ENCODE measurements around the gene ZSCAN5C.

DNA sequence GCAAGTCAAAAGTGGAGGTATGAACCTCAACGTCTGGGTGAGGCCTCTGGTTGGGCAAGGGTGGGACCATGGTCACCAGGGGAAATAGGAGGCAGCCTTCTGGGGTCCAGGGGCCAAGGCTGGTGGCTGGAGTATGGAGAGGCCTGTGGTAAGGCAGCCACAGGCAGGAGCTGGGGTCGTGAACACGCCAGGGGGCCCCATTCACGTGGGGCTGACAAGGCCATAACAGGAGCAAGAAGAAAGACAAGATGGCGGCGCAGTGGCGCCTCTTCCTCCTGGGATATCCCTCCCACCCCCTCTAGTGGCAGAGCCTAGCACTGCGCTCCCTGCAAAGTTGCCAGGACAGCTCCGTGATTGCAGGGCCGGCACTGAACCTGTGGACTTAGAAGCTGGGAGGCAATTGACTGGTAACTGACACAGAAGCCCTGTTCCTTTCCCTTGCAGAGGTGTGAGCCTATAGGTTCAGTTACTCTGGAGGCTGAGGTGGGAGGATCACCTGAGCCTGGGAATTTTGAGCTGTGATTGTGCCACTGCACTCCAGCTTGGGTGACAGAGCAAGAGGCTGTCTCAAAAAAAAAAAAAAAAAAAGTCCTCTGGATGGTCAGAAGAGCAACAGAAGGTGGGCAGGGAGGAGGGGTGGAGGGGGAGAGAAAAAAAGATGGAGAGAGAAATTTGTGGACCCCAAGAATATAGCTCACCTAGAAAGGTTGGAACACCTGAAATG is 50.8 kb downstream of the ZSCAN5C start:
- TF ChIP-seq, protein P1, sequence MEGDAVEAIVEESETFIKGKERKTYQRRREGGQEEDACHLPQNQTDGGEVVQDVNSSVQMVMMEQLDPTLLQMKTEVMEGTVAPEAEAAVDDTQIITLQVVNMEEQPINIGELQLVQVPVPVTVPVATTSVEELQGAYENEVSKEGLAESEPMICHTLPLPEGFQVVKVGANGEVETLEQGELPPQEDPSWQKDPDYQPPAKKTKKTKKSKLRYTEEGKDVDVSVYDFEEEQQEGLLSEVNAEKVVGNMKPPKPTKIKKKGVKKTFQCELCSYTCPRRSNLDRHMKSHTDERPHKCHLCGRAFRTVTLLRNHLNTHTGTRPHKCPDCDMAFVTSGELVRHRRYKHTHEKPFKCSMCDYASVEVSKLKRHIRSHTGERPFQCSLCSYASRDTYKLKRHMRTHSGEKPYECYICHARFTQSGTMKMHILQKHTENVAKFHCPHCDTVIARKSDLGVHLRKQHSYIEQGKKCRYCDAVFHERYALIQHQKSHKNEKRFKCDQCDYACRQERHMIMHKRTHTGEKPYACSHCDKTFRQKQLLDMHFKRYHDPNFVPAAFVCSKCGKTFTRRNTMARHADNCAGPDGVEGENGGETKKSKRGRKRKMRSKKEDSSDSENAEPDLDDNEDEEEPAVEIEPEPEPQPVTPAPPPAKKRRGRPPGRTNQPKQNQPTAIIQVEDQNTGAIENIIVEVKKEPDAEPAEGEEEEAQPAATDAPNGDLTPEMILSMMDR (IDR thresholded peaks at IDR 0.05; ENCODE audit: extremely low read depth in 1 of 2, insufficient read depth in 1 of 2, low read depth in 1 of 2, low read length in 2 of 2), result peak; percentile 88 to 94
- TF ChIP-seq POLR2AphosphoS5 (IDR thresholded peaks at IDR 0.05; ENCODE audit: insufficient read depth, low read depth, low read length) (no peak), EZH2 (IDR thresholded peaks at IDR 0.05; ENCODE audit: borderline replicate concordance, low read depth, low read length, severe bottlenecking) (no peak), GATA2 (IDR thresholded peaks at IDR 0.05; ENCODE audit: insufficient read depth, insufficient read length, low read depth, low read length) (no peak), POLR2A (IDR thresholded peaks at IDR 0.05; ENCODE audit: low read depth, low read length) (no peak)

Data from endothelial cell of umbilical vein (primary cell).